ENCODE data around the gene TMEM106B.

The TMEM106B gene

DNA sequence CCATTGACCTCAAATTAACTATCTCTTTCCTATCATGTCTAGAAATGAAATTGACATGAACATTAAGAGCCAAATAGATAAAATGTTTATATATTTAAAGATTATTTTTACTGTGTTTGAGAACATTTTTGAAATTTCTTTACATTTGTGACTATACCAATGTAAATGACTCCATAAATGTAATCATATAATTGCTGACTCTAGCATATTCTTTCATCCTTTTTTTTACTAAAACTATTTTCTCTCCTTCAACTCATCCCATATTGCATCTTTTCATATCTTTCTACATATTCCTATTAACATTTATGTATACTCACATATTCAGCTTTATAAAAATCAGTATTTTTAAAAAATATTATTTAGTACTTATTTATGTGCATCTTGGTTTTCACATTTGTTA, 16.9 kb downstream of the TMEM106B start:
- DNase-seq (ENCODE audit: low spot score): no peak

DNA sequence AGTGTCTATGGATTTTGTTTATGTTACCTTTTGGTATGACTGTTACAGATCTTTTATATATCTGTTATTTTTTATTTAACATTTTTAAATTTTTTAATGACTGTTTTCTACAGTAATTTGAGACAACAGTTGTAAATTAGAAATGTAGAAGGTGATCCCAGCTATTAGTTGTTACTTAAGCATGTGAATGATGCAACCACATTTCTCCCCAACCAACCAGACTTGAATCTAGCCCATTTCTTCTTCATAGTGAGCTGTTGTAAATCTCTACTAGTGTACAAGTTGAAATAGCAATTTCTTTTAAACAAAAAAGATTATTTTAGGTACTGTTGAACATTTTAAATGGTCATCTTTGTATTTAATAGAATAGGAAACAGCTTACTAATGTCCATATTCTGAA, 18.0 kb downstream of the TMEM106B start:
- DNase-seq (ENCODE audit: low spot score): no peak

DNA sequence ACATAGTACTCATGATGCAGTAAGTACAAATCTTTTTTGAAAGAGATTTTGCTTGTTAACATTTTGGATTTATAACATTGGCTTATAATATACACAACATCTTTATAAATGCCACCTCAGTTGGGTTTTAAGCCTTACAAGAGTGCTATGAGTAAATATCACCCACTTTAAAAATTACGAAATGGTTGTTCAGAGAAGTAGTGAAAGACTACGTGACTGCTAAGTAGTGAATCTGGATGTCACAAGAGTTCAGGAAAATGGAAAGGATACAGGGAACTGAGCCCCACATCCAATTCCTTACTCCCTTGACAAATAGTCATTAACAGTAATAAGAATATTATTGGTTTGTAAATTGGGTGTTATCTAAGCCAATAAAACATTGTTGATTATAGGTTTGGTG, 20.0 kb downstream of the TMEM106B start:
- no peak for DNase-seq (ENCODE audit: low spot score)

DNA sequence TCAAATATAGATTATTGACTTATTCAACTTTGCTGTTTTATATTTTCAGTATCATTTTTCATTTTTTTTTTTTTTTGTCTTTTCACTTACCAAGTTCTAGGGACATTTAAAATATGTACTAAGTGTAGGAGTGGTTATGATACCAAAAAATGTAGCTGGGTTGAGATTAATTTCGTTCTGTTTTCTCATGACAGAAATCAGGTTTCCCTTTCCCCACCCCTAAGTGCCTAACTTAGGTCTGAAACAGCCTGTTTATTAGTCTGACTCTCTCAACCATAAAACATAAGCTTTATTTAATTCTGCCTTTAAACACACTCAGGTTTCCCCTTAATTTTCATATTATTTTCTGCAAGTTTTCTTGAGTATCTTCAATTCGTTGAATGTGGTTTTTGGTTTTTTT, 22.1 kb downstream of the TMEM106B start:
- DNase-seq (ENCODE audit: low spot score): no peak

DNA sequence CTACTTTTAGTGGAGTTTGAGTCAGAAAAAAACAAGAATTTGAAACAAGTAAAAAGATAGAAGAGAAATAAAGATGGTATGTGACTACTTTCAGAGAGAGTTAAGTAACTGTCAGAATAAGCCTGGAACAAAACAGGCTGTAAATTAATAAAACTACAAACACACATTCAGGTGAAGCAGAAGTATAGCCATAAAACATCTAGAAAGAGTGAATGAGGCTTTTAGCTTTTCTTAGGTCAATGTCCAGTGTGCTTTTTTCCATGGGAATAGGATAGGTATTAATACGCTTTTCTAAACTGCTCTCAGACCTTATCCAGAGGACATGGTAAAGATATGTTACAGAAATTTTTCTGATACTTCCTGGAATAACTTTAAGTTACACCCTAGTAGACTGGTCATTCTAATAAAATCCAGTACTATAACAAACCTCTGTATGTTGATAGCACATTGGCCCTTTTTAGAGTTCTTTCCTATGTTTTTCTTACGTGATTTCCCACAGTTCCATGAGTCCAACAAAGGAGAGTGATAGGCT, 23.3 kb downstream of the TMEM106B start:
- no peak for DNase-seq (ENCODE audit: low spot score)

DNA sequence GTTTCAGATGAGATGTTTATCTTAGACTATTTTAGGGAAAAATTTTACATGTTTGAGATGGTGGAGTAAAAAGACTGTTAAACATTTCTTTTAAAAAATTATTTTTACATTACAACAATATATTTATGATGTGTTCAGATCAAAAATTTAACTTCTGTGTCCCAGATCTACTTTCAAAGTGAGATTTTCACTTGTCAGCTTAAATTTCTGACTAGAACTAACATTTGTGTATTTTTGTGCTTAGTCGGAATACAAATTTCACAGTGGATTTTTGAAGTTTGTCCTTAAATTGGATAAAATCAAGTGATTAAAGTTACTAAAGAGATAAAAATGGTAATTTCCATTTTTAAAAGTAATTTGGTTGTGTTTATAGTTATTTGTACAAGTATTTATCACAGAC, 24.9 kb downstream of the TMEM106B start:
- no peak for DNase-seq (ENCODE audit: low spot score)

DNA sequence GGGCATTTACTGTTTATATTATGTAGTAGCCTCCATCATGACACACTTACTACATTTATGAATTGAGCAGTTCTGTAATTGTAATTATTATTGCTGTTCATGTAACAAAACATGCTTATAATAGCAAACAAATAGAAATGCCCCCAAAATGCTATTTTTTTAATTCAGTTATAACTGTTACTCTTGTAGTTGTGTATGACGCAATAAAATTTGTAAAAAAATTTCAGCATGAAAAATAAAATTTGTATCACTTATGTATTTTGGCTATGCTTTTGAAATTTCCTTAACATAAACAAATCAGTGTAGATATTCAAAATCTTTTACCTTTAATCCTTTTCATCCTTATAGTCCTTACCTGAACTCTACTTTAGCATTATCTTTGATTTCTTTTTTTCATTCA, 25.9 kb downstream of the TMEM106B start:
- DNase-seq (ENCODE audit: low spot score): no peak

DNA sequence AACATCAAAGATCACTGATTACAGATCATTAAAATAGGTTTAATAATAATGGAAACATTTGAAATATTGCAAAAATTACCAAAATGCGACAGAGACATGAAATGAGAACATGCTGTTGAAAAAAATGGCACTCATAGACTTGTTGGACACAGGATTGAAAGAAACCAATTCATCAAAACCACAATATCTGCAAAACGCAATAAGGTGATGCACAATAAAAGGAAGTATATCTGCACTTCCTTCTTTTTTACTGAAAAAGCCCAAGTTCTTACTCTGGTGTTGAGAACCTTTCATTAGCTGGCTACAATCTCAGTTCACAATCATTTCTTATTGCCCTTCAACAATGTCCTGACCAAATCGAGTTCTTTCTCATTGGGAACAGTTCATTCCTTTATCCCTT, 28.7 kb downstream of the TMEM106B start:
- DNase-seq (ENCODE audit: low spot score): no peak

DNA sequence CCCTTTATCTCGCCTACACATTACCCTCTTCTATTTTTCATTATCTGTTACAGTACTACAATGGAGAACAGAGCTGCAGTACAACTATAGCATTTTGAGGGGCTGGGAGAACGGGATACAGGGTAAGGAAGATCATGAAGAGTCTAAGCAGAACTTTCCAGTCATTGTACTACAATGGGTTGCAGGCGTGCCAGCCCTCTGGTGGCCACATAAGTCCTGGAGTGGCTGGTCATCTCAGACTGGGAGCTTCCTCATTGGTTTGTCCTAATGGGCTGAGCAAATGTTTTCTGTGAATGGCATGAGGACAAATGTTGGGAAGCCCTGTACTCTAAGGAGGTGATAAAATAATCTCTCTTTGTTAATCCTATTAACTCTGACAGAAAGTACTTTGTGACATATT, 33.0 kb downstream of the TMEM106B start:
- no peak for DNase-seq (ENCODE audit: low spot score)

DNA sequence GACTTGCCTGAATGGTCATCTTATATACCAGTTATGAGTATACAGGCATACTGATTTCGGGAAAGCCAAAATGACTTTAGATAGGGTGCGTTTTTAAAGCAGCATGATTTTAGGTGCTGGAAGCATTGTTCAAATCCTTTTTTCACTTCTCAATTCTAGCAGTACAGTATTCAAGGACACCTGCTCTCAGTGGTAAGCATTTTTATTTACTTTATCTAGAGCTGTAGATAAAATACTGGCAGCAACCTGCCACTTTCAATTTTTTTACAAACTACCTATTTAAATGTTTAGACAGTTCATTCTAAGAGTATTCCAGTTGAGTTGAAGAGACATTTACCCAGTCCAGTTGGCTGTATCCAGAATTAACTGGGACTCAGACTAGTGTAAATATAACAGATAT, 33.6 kb downstream of the TMEM106B start:
- DNase-seq (ENCODE audit: low spot score): no peak

DNA sequence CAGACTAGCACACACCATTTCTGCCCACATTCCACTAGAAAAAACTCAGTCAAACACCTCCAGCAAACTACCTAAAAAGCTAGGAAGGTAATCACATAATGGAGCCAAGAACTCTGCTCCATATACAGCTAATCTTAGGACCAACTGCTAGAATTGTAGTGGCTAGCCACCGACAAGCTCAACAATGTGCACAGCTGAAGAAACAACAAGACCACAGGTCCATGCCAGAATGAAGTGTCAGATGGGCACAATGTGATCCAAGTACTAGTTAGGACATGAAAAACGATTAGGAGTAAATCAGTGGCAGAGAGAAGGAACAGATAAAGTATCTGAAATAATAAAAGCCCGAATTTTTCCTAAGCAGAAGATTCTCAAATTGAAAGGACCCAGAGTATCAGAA, 38.6 kb downstream of the TMEM106B start:
- DNase-seq (ENCODE audit: low spot score): no peak

DNA sequence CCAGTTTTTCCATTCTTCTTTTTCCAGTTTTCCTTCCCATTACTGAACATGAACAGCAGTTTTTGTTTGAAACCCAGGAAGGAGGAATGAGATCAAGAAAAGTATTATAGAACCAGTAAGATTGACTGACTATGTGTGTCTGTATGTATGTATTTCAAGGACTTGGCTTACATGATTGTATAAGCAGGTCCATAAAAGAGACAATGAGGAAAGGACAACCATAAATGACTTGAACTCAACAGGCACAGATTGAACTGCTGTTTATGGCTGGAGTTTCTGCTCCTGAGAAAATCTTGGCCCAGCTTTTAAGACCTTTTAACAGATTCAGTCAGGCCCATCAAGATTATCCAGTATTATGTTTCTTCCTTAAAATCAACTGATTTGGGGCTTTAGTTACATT, 39.1 kb downstream of the TMEM106B start:
- DNase-seq (ENCODE audit: low spot score): no peak

DNA sequence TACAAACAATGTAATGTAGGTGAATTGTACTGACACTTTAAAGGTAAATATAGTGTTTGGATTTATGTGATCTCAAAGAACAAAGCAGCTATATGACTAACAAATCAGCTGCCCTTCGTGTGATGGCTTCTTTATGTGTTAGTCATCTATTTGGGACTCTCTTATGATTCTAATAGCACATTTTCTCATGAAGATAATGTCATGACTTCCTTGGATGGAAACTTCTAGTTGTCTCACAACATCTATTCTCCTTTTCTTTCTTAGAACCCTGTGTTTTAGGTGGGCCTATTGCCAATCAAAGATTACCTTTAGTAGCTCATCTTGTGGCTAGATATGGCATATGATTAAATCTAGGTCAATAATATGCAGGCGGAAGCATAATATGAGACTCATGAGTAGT, 45.0 kb downstream of the TMEM106B start:
- DNase-seq (ENCODE audit: low spot score): no peak

DNA sequence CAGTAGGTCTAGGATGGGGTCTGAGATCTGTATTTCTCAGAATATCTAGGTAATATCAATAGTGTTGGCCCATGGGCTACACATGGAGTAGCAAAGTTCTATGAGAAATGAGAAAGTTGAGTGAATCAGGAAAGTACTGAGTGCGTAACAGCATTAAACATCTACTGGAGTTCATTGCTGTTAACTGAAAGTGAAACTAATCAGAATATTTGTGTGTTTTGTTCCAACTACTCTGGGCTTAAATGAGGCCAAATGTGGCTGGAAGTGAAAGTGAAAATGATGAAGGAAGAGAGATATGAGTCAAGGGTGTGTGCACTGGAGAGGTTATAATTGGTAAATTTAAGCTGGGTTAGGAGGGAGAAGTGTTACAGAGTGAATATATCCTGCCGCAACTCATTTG, 46.5 kb downstream of the TMEM106B start:
- DNase-seq (ENCODE audit: low spot score): peak; percentile 18

DNA sequence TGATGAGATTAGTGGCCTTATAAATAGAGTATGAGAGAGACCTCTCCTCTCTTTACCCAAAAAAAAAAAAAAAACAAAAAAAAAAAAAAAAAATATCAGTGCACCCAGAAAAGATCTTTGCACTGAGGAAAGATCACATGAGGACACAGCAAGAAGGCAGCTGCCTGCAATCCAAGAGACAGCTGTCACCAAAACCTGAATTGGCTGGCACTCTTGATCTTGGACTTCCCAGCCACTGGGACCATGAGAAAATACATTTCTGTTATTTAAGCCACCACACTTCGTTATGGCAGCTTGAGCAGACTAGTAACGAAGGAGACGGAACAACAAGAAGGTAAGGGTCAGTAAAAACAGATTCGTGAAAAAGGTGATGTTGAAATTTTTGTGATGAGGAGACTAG, 47.0 kb downstream of the TMEM106B start:
- DNase-seq (ENCODE audit: low spot score): no peak

DNA sequence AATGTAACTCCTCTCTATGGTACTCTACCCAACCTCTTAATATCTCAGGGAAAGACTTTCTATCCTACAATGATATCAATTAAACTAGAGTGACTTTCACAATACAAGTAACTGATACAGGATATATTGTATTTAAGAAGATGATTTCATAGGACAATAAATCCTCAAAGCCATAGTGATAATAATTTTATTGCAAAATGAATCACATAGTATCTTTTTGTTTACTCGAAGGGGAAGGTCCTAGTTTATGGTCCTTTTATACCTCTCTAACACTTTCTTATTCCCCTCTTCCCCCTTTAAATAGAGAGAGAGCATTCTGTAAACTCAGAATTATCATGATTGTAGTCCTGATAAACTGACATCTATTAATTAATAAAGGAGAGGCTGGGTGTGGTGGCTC, 56.4 kb downstream of the TMEM106B start:
- DNase-seq (ENCODE audit: low spot score): no peak

DNA sequence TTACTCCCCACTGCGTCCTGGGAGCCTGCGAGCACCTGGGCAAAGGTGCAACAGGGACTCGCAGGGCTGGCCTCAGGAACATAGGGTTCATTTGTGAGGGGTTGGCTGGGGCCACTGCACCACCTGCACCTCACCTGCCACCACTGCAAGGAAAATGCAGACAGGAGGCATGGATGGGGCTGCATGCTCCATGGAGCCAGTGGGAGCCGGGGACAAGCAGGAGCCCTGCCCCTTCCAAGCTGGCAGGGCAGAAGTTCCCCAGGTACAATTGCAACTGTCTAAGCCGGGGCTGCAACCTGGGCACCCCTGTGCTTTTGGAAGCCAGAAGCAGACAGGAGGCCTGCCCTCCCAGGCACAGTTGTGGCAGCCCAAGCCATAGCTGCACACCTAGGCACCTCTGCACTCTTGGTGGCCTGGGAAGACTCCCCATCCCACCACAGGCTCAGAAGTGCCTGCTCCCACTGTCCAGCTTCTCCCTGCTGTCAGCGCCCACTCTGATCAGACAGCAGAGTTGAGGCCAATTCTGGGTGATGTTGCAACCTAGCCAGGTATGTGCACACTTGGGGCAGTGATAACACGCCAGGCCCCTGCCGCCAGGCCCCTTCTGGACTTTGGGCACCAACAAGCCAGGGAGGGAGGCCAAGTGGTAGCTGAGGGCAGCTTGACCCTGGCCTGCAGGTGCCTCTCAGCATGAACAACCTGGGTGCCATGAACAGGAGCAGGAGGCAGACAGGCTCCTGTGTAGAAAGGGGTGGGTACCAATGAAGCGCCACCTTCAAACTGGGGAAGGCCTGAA, 58.2 kb downstream of the TMEM106B start:
- DNase-seq (ENCODE audit: low spot score): no peak

DNA sequence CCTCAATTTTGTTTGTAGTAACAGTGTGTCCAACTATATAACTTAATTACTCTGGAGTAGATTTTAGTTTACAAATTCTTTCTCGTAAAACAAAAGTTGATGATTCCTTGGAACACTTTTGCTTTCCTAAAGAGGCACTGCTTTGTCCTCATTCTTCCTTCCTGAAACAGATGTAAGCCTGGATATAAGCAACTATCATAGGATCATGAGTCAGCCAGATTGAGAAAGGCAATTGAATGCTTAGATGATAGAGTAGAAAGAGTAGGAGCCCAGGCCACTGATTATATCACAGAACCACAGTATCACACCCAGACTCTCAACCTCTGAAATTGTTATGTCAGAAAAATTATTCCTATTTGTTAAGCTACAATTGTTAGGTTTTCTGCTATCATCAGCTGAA, 69.9 kb downstream of the TMEM106B start:
- no peak for DNase-seq (ENCODE audit: low spot score)

DNA sequence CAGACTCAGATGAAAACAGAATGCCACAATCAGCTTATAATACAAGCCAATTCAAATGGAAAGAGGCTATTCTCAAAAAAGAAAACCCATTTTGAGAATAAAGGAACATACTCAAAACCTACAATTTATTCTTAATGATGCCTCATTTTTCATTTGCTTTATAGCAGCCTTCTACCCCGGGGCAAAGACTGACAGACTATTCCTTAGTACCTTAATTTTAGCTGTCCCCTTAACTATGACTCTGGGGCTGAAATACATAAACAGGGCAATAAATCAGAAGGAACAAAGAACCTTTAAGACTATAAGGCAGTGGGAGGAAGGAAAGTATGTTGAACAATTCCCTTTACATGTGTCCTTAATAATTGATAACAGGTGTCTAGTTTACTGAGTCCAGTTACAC, 76.8 kb downstream of the TMEM106B start:
- no peak for DNase-seq (ENCODE audit: low spot score)

DNA sequence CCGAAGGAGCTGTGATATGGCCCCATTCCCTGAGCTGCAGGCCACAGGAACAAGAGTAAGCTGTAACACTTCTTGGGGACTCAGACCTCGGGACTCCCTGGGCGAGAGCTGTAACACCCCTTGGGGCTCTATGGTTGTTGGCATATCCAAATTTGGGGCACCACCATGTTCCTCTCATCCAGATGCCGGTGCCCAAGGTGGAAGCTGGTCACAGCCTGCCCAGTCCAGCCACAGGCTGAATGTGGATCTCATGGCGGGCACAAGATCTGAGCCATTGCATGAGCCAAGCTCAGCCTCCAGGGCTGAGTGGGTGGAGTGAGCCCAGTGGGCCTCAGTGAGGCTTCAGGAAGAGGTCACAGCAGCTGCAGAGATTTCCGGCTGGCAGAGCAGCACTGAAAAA, 78.9 kb downstream of the TMEM106B start:
- DNase-seq (ENCODE audit: low spot score): no peak

DNA sequence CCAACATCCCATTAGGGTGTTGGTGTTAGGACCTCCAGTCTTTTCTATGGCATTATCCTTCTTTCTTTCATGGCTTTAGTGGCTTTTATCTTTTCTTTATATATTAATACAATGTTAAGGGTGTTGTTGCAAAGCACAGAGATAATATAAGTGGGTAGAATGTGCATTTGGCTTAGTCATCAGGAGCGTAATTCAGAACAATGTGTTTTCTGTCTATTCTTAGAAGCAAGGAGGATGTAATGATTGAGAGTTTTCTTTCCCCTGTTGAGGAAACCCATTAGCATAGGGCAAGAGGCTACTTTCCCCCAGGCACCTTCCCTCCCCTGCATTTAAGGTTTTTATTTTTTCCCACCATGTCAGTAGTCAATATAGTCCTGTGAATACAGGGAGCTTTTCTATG, 79.7 kb downstream of the TMEM106B start:
- no peak for DNase-seq (ENCODE audit: low spot score)

DNA sequence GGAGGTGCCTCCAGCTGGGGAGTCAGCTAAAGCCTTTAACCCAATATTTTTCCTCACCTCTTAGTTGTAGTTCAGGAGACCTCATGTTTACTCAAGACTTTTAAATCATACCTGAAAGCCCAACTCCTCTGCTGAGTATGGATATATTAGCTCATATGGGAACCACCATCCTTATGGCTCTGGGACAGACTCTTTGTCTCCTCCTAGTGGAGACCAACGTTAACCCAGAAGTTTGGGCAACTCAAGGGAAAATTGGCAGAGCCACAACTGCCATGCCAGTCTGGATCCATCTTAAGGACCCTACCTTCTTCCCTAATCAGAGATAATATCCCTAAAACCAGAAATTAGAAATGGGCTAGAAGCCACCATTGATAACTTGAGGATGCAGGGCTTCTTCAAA, 80.8 kb downstream of the TMEM106B start:
- DNase-seq (ENCODE audit: low spot score): peak; percentile 6

All from hematopoietic multipotent progenitor cell treated with erythropoietin and hydrocortisone succinate and interleukin-3 and kit ligand, for 15 days (in vitro differentiated cells).